Central memory CD8-positive, alpha-beta T cell (primary cell): Measurements from ENCODE around the gene COG3.

ENCODE experiments used
- ATAC-seq: fragments of 150-1000 bp; cut with Tn5 transposase; replicated peaks from 2 replicates; pipeline ENCODE4 v1.10.0; 2022; ENCODE audit warnings: mild to moderate bottlenecking, moderate FRiP score, moderate number of reproducible peaks; ENCODE audit not compliant: poor library complexity, severe bottlenecking; ENCODE audit errors: extremely low read depth
- DNase-seq, 2 donors: peaks; one replicate each; pipeline ENCODE4 v3.0.0; 2021; ENCODE audit warnings: low spot score in 2 of 2
- H3K27ac Mint-ChIP-seq: one replicate; pipeline ENCODE4 v1.8.0; 2022; ENCODE audit warnings: low read depth, mild to moderate bottlenecking, moderate library complexity, mixed read lengths
- H3K27me3 Mint-ChIP-seq: one replicate; pipeline ENCODE4 v1.8.0; 2022; ENCODE audit warnings: mixed read lengths
- H3K36me3 Mint-ChIP-seq: one replicate; pipeline ENCODE4 v1.8.0; 2022; ENCODE audit warnings: mild to moderate bottlenecking, moderate library complexity, mixed read lengths; ENCODE audit not compliant: insufficient read depth
- H3K4me1 Mint-ChIP-seq: one replicate; pipeline ENCODE4 v1.8.0; 2022; ENCODE audit warnings: mixed read lengths
- H3K4me3 Mint-ChIP-seq: one replicate; pipeline ENCODE4 v1.8.0; 2022; ENCODE audit warnings: mild to moderate bottlenecking, moderate library complexity, mixed read lengths
- H3K9me3 Mint-ChIP-seq: one replicate; pipeline ENCODE4 v1.8.0; 2022; ENCODE audit warnings: mixed read lengths

Gene COG3

DNA sequence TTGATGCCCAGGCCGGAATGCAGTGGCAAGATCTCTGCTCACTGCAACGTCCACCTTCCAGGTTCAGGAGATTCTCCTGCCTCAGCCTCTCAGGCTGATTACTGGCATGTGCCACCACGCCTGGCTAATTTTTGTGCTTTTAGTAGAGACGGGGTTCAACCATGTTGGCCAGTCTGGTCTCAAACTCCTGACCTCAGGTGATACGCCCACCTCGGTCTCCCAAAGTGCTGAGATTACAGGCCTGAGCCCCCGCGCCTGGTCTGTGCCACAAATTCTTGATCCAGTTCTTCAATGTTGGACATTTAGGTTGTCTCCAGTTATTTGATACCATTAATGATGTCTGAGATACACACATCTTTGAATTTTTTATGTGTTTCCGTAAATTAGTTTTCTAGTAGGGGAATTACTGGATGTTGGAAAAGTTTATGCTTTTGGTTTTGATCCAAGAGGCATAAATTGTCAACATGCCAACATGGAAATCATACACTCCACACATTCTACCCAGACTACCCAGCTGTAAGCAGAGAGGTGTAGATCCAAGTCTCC, 525 bp upstream of the COG3 start:
- no peak for DNase-seq
- Mint-ChIP-seq H3K27me3 (peaks cover 6% of the 10 kb centered on the region), H3K27ac (peak overlapping the region; percentile 92), H3K4me1 (peaks cover 43% of the 10 kb centered on the region), H3K4me3 (peak overlapping the region; percentile 89), H3K9me3 (no peaks in the 10 kb centered on the region), H3K36me3 (peaks cover 10% of the 10 kb centered on the region)
- ATAC-seq: no peak

DNA sequence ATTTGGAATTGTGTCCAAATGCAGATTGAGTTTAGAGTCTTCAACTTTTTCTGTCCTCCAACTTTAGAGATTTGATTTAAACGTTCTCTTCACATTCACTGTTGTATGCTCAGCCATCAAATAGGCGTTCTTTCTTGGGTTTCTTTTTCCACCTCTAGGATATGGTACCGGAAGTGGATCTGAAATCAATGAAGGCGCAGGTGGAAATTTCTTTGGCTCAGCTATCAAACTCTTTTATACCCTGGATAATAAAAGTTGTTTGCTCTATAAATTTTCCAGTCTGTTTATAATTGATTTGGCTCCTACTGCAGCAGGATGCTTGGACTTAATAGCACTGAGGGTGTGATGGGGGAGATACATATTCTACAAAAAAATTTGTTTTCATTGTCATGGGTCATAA, 1.6 kb downstream of the COG3 start:
- Mint-ChIP-seq H3K4me1 (peaks cover 62% of the 10 kb centered on the region), H3K9me3 (no peaks in the 10 kb centered on the region), H3K36me3 (peaks cover 12% of the 10 kb centered on the region), H3K27ac (peak overlapping the region; percentile 92), H3K27me3 (no peaks in the 10 kb centered on the region), H3K4me3 (peak overlapping the region; percentile 89)
- DNase-seq (no peak), ATAC-seq (no peak)

DNA sequence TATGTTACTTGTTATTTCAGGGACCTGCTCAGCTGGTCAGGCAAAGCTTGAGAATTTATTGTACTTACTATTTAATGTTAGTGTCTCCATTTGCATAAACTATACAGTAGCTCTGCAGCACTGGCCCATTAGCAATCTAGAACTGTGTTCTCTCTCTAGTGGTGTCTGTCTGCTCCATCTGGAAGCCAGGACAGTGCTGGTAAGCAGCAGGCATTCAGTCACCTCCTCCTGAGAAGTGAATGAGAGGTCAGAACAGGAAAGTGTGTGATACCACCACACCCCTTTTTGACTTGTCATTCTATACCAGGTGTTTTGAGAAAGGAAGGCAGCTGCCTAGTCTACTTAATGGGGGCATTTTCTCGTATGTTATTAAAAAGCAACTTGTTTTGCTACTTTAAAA, 3.9 kb downstream of the COG3 start:
- Mint-ChIP-seq H3K4me3 (no peak overlapping the region), H3K4me1 (peaks cover 82% of the 10 kb centered on the region), H3K27me3 (no peaks in the 10 kb centered on the region), H3K36me3 (peaks cover 16% of the 10 kb centered on the region), H3K27ac (no peak overlapping the region), H3K9me3 (no peaks in the 10 kb centered on the region)
- ATAC-seq (no peak), DNase-seq (no peak)

DNA sequence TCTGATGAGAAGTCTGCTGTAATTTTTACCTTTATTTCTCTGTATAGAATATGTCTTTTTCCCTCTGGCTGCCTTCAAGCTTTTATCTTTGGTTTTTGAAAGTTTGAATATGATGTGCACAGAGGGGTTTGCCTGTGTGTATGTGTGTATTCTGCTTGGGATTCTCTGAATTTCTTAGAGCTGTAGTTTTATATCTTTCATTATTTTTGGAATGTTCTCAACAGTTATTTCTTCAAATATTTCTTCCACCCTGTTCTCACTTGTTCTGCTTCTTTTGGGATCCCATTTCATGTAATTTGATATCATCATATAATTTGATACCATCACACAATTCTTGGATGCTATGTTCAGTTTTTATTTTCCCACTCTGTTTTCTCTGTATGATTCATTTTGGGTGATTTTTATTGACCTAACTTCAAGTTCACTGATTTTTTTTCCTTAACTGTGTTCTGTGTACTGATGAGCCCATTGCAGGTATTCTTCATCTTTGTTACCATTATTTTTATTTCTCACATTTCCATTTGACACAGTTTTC, 7.5 kb downstream of the COG3 start:
- H3K9me3 Mint-ChIP-seq: no peaks in the 10 kb centered on the region
- no peak overlapping the region for H3K4me3 Mint-ChIP-seq
- no peaks in the 10 kb centered on the region for H3K27me3 Mint-ChIP-seq
- DNase-seq (no peak), ATAC-seq (no peak)
- H3K36me3 Mint-ChIP-seq: peaks cover 8% of the 10 kb centered on the region
- peaks cover 58% of the 10 kb centered on the region for H3K4me1 Mint-ChIP-seq
- H3K27ac Mint-ChIP-seq: peak overlapping the region; percentile 7

GRCh38 chr13:45473627-45474026, 8.9 kb downstream of the COG3 start:
- H3K4me3 Mint-ChIP-seq: no peak overlapping the region
- no peak overlapping the region for H3K27ac Mint-ChIP-seq
- ATAC-seq: peak; percentile 52
- H3K9me3 Mint-ChIP-seq: no peaks in the 10 kb centered on the region
- DNase-seq: no peak
- H3K4me1 Mint-ChIP-seq: peaks cover 47% of the 10 kb centered on the region
- peaks cover 16% of the 10 kb centered on the region for H3K36me3 Mint-ChIP-seq
- H3K27me3 Mint-ChIP-seq: no peaks in the 10 kb centered on the region

GRCh38 chr13:45474584-45475454, 10.1 kb downstream of the COG3 start:
- no peak for DNase-seq
- Mint-ChIP-seq H3K27me3 (no peaks in the 10 kb centered on the region), H3K27ac (no peak overlapping the region), H3K36me3 (peaks cover 24% of the 10 kb centered on the region), H3K4me3 (no peak overlapping the region), H3K9me3 (no peaks in the 10 kb centered on the region), H3K4me1 (peaks cover 38% of the 10 kb centered on the region)
- ATAC-seq: no peak

DNA sequence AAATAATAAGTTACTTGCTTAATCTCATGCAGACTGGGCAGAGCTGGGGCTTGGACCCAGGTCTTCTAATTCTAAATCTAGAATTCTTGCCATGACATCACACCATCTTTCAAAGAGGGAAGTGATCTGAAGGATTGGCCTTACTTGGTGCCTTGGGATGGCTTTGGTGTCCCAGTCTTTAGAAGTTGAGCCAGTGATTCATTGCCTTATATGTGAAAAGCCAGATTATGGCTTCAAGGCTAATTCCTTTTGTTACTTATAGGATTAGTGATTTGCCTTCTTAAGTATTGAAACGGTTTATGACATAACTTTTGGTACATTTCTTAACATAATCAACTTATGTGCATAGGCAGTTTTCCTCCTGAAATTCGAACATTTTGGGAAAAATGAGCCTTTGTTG, 14.9 kb downstream of the COG3 start:
- H3K4me1 Mint-ChIP-seq: peaks cover 12% of the 10 kb centered on the region
- peaks cover 46% of the 10 kb centered on the region for H3K36me3 Mint-ChIP-seq
- H3K27me3 Mint-ChIP-seq: no peaks in the 10 kb centered on the region
- no peak overlapping the region for H3K27ac Mint-ChIP-seq
- H3K4me3 Mint-ChIP-seq: no peak overlapping the region
- ATAC-seq (no peak), DNase-seq (no peak)
- H3K9me3 Mint-ChIP-seq: no peaks in the 10 kb centered on the region

DNA sequence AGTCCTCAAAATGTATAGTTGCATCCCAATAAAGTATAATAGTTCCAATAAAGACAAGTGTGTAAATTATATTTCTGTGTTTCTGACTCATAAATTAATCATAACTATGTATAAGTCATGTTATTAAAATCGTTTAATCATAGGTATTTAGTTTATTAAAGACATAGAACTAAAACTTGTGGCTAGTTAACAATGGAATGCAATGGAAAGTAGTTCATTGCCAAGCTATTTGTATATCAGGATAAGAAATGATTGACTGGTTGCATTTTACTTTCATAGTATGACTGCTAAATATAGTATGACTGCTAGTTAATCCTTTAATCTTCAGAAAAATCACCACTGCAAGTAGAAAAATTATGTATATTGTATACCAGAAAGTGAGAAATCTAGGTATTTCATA, 16.9 kb downstream of the COG3 start:
- H3K4me3 Mint-ChIP-seq: no peak overlapping the region
- no peak for ATAC-seq

GRCh38 chr13:45482571-45483173, 17.9 kb downstream of the COG3 start:
- Mint-ChIP-seq H3K9me3 (no peaks in the 10 kb centered on the region), H3K27ac (peak overlapping the region; percentile 35), H3K4me3 (no peak overlapping the region), H3K36me3 (peaks cover 57% of the 10 kb centered on the region), H3K4me1 (peaks cover 7% of the 10 kb centered on the region), H3K27me3 (no peaks in the 10 kb centered on the region)
- DNase-seq (no peak), ATAC-seq (no peak)

More for the DNA sequence above, 16.9 kb downstream of the COG3 start:
- Mint-ChIP-seq H3K27me3 (no peaks in the 10 kb centered on the region), H3K27ac (no peak overlapping the region), H3K4me1 (peaks cover 7% of the 10 kb centered on the region), H3K36me3 (peaks cover 53% of the 10 kb centered on the region), H3K9me3 (no peaks in the 10 kb centered on the region)
- no peak for DNase-seq

DNA sequence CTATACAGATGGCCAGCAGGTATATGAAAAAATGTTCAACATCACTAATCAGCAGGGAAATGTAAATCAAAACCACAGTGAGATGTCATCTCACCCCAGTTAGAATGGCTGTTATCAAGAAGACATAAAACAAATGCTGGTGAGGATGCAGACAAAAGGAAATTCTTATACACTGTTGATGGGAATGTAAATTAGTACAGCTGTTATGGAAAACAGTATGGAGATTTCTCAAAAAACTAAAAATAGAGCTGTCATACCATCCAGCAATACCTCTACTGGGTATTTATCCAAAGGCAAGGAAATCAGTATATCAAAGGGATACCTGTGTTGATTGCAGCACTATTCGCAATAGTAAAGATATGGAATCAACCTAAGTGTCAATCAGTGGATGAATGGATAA, 22.9 kb downstream of the COG3 start:
- H3K4me1 Mint-ChIP-seq: peaks cover 5% of the 10 kb centered on the region
- ATAC-seq (no peak), DNase-seq (no peak)
- no peaks in the 10 kb centered on the region for H3K27me3 Mint-ChIP-seq
- H3K4me3 Mint-ChIP-seq: no peak overlapping the region
- H3K9me3 Mint-ChIP-seq: no peaks in the 10 kb centered on the region
- H3K27ac Mint-ChIP-seq: peak overlapping the region; percentile 47
- H3K36me3 Mint-ChIP-seq: peaks cover 42% of the 10 kb centered on the region

DNA sequence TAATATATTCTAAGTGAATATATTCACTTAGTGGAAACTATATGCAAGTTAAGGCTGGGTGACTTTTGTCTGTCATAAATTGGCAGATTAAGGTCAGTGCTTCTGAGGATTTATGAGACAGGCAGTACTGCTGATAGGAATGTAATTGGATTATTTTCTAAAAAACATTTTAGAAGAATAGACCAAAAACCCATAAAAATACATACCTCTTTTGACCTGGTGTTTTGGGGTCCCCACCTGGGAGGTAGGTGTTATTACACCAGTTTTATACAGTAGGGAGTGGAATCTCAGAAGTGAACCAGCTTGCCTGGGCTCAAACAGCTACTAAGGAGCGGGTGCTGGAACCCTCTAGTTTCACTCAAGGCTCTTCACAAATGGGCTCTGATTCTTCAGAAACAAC, 25.3 kb downstream of the COG3 start:
- H3K4me1 Mint-ChIP-seq: no peaks in the 10 kb centered on the region
- H3K36me3 Mint-ChIP-seq: peaks cover 43% of the 10 kb centered on the region
- no peak for ATAC-seq
- H3K9me3 Mint-ChIP-seq: no peaks in the 10 kb centered on the region
- DNase-seq: no peak
- no peak overlapping the region for H3K4me3 Mint-ChIP-seq
- no peak overlapping the region for H3K27ac Mint-ChIP-seq
- no peaks in the 10 kb centered on the region for H3K27me3 Mint-ChIP-seq

GRCh38 chr13:45492538-45492937, 27.8 kb downstream of the COG3 start:
- no peak for DNase-seq
- H3K4me3 Mint-ChIP-seq: no peak overlapping the region
- no peaks in the 10 kb centered on the region for H3K4me1 Mint-ChIP-seq
- no peaks in the 10 kb centered on the region for H3K9me3 Mint-ChIP-seq
- ATAC-seq: no peak
- no peak overlapping the region for H3K27ac Mint-ChIP-seq
- H3K36me3 Mint-ChIP-seq: peaks cover 46% of the 10 kb centered on the region
- no peaks in the 10 kb centered on the region for H3K27me3 Mint-ChIP-seq

DNA sequence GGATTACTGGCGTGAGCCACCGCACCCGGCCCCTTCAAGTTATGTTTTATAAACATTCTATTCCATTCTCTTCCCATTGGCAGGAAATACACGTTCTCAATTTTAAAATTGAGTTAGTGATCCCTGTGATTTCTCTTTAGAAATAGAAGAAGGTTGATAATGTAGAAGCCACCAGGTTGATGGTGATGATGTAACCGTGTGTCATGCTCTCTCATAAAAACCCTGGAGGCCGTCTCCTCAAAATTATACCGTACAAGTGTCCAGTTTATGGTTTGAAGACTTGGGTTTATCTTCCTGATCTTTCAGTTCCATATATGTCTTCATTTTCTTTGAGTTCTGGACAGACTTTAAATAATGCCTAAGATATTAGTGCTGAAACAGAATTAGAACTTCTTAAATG, 32.2 kb downstream of the COG3 start:
- H3K4me1 Mint-ChIP-seq: peaks cover 6% of the 10 kb centered on the region
- no peak overlapping the region for H3K4me3 Mint-ChIP-seq
- H3K27me3 Mint-ChIP-seq: no peaks in the 10 kb centered on the region
- DNase-seq (no peak), ATAC-seq (no peak)
- peak overlapping the region; percentile 55 for H3K27ac Mint-ChIP-seq
- no peaks in the 10 kb centered on the region for H3K9me3 Mint-ChIP-seq
- H3K36me3 Mint-ChIP-seq: peaks cover 57% of the 10 kb centered on the region
